K562 (cell line): ENCODE data around the gene KAZN. TPM values are rescaled to one million over a fixed set of nuclear protein-coding genes. Genes with fewer than 3 reads are reported as not detected.

Source experiments
- ATAC-seq: fragments of 200-7000 bp; cut with Tn5 transposase; 3 replicates; pipeline ENCODE4 v1.9.1; 2020; ENCODE audit warnings: moderate library complexity
- BruUV-seq: library from RNA; stranded (reverse); fragments of 400-500 nt; replicated peaks from 2 replicates; lab custom pipeline; 2021; lab: Mats Ljungman, UMichigan
- CTCF ChIA-PET: fragments of 300-600 bp; formaldehyde crosslinking; extraction: SDS; loops from one replicate; lab custom pipeline; 2021; ENCODE audit warnings: low intra/inter-chr PET ratio; lab: Yijun Ruan, JAX
- POLR2A ChIA-PET: fragments of 300-600, 350-650 bp; sonication (Branson Sonifier 250); formaldehyde crosslinking; extraction: SDS; loops from one replicate; lab custom pipeline; 2021; ENCODE audit warnings: antibody characterized with exemption, inconsistent platforms; lab: Yijun Ruan, JAX
- DNase-seq, 4 experiments: peaks; one replicate each; pipeline versions ENCODE4 v3.0.0 to v3.0.0-alpha.2; 2011 to 2018; ENCODE audit warnings: low spot score in 3 of 4, mixed read lengths in 3 of 4; ENCODE audit errors: extremely low read depth in 1 of 4
- FAIRE-seq: peaks from 2 replicates; lab custom pipeline; 2011; peaks lifted over from hg19 to GRCh38; lab: Jason Lieb, UNC
- H2AFZ ChIP-seq: 2 replicates; pipeline ENCODE4 v1.6.0; 2011; ENCODE audit warnings: low read depth, low read length, control low read depth, inconsistent platforms
- H3K27ac ChIP-seq: fragments of 200-600 bp; 3 replicates; pipeline ENCODE4 v1.8.0; 2011; ENCODE audit warnings: low read depth, mild to moderate bottlenecking, control low read depth, inconsistent platforms, low read length, moderate library complexity, mixed read lengths; ENCODE audit errors: extremely low read depth
- H3K27me3 ChIP-seq, 2 experiments: fragments of 300-600 bp in 1 of 2; 2 replicates in 1 of 2; 3 replicates in 1 of 2; pipeline versions ENCODE4 v1.6.0 to v1.8.0; 2011; ENCODE audit warnings: inconsistent platforms in 2 of 2, low read length in 2 of 2, mild to moderate bottlenecking in 1 of 2, mixed read lengths in 1 of 2, moderate library complexity in 1 of 2; ENCODE audit not compliant: control insufficient read depth in 2 of 2, insufficient read depth in 2 of 2
- H3K36me3 ChIP-seq: fragments of 300-600 bp; 3 replicates; pipeline ENCODE4 v1.8.0; 2011; ENCODE audit warnings: mild to moderate bottlenecking, low read length, inconsistent platforms; ENCODE audit not compliant: control insufficient read depth, insufficient read depth
- H3K4me1 ChIP-seq, 2 experiments: fragments of 200-600 bp in 1 of 2; replicated peaks in 1 of 2; 2 replicates in 1 of 2; 3 replicates in 1 of 2; pipeline versions ENCODE4 v1.5.1 to v1.8.0; 2011; ENCODE audit warnings: inconsistent platforms in 2 of 2, low read length in 2 of 2, mild to moderate bottlenecking in 1 of 2, mixed read lengths in 1 of 2, moderate library complexity in 1 of 2; ENCODE audit not compliant: control insufficient read depth in 2 of 2, insufficient read depth in 2 of 2
- H3K4me2 ChIP-seq: 2 replicates; pipeline ENCODE4 v1.6.1; 2011; ENCODE audit warnings: low read length, control low read depth, inconsistent platforms, mixed read lengths; ENCODE audit not compliant: insufficient read depth
- H3K4me3 ChIP-seq: fragments of 200-600 bp; sonication (generic), shearing (Covaris generic); 2 replicates; pipeline ENCODE4 v1.5.1; 2016; ENCODE audit warnings: control low read depth, inconsistent platforms
- H3K79me2 ChIP-seq: fragments of 200-600 bp; 3 replicates; pipeline ENCODE4 v1.8.0; 2011; ENCODE audit warnings: low read length, inconsistent platforms; ENCODE audit not compliant: control insufficient read depth, insufficient read depth
- H3K9ac ChIP-seq, 2 experiments: 2 replicates each; pipeline versions ENCODE4 v1.6.0 to v1.6.1; 2011; ENCODE audit warnings: low read depth in 2 of 2, low read length in 2 of 2, control low read depth in 1 of 2, inconsistent platforms in 1 of 2, mild to moderate bottlenecking in 1 of 2, mixed read lengths in 1 of 2; ENCODE audit not compliant: insufficient read depth in 1 of 2
- H3K9me1 ChIP-seq: one replicate; pipeline ENCODE4 v1.6.0; 2011; ENCODE audit warnings: inconsistent platforms, mild to moderate bottlenecking, low read length, moderate library complexity; ENCODE audit not compliant: control insufficient read depth, insufficient read depth
- H3K9me3 ChIP-seq: replicated peaks from 2 replicates; pipeline ENCODE4 v1.5.1; 2011; ENCODE audit warnings: low read depth, low read length, inconsistent platforms; ENCODE audit not compliant: control insufficient read depth, insufficient read depth
- H4K20me1 ChIP-seq: replicated peaks from 2 replicates; pipeline ENCODE4 v1.6.1; 2011; ENCODE audit warnings: low read length, inconsistent platforms, mixed read lengths; ENCODE audit not compliant: control insufficient read depth, insufficient read depth
- DEAF1 ChIP-seq: fragments of 450-650 bp; formaldehyde crosslinking; IDR thresholded peaks from 2 replicates; pipeline ENCODE4 v1.4.0; 2020; ENCODE audit warnings: mild to moderate bottlenecking, moderate library complexity
- GABPB2 ChIP-seq: fragments of 250-450 bp; sonication (Bioruptor Pico); conservative IDR thresholded peaks from 2 replicates; pipeline ENCODE4 v1.5.1; 2021; ENCODE audit warnings: mild to moderate bottlenecking
- HDAC2 ChIP-seq: fragments of 450-650 bp; IDR thresholded peaks from 2 replicates; pipeline ENCODE4 v1.6.1; 2016; ENCODE audit warnings: mild to moderate bottlenecking
- NCOA1 ChIP-seq: fragments of 450-650 bp; IDR thresholded peaks from 2 replicates; pipeline ENCODE4 v1.6.1; 2016; ENCODE audit warnings: low read depth
- NCOA2 ChIP-seq, 2 experiments: fragments of 450-650 bp; IDR thresholded peaks; 2 replicates each; pipeline ENCODE4 v1.6.1; 2018; ENCODE audit warnings: mild to moderate bottlenecking in 2 of 2, moderate library complexity in 1 of 2; ENCODE audit not compliant: partially characterized antibody in 2 of 2
- NONO ChIP-seq, 2 experiments: fragments of 200-400 bp in 1 of 2; fragments of 450-650 bp in 1 of 2; formaldehyde crosslinking in 1 of 2; IDR thresholded peaks; 2 replicates each; pipeline ENCODE4 v1.6.1; 2017; ENCODE audit warnings: low read depth in 2 of 2, mild to moderate bottlenecking in 2 of 2, moderate library complexity in 2 of 2, low read length in 1 of 2
- RNF219 ChIP-seq: fragments of 250-450 bp; sonication (Bioruptor Pico); IDR thresholded peaks from 2 replicates; pipeline ENCODE4 v1.5.0; 2022; ENCODE audit warnings: mild to moderate bottlenecking
- SLC30A9 ChIP-seq: fragments of 250-450 bp; sonication (Bioruptor Pico); IDR thresholded peaks from 2 replicates; pipeline ENCODE4 v1.8.0; 2022; ENCODE audit warnings: mild to moderate bottlenecking, moderate library complexity
- SOX6 ChIP-seq: fragments of 450-650 bp; IDR thresholded peaks from 2 replicates; pipeline ENCODE4 v1.6.1; 2014; ENCODE audit warnings: mild to moderate bottlenecking
- TAF9B ChIP-seq: fragments of 450-650 bp; IDR thresholded peaks from 2 replicates; pipeline ENCODE4 v1.6.1; 2018; ENCODE audit warnings: mild to moderate bottlenecking; ENCODE audit not compliant: partially characterized antibody
- WHSC1 ChIP-seq: IDR thresholded peaks from one replicate; pipeline ENCODE4 v1.6.1; 2012; ENCODE audit warnings: low read length, control low read depth, inconsistent platforms
- ZNF263 ChIP-seq: sonication (generic); formaldehyde crosslinking; IDR thresholded peaks from 2 replicates; pipeline ENCODE4 v1.8.0; 2022; ENCODE audit warnings: mild to moderate bottlenecking, missing genetic modification reagents, borderline replicate concordance
- ZNF512 ChIP-seq: IDR thresholded peaks from 2 replicates; pipeline ENCODE4 v1.6.1; 2016; ENCODE audit warnings: missing genetic modification characterization, missing compliant biosample characterization
- ZNF717 ChIP-seq: fragments of 250-450 bp; sonication (Bioruptor Pico); IDR thresholded peaks from 2 replicates; pipeline ENCODE4 v1.5.0; 2021
- WGBS: fragments of 100-300 bp; shearing (Covaris generic); methylation state at CpG from one replicate; pipeline ENCODE4 v1.1.6; 2016; ENCODE audit warnings: low coverage, mixed read lengths; ENCODE audit not compliant: insufficient coverage; ENCODE audit errors: missing lambda C conversion rate; 5-methylcytosine and 5-hydroxymethylcytosine counted together
- in situ Hi-C: fragments of 300-500 bp; cut with MboI; formaldehyde crosslinking; loops from 4 replicates; pipeline ENCODE4 v1.15.0; 2018; ENCODE audit warnings: inconsistent platforms, mixed read lengths
- intact Hi-C: fragments of 100-400 bp; cut with micrococcal nuclease; formaldehyde crosslinking; loops from 2 replicates; pipeline ENCODE4 v1.14.2; 2022
- polyA plus RNA-seq, 8 experiments: library from polyadenylated mRNA; depleted of rRNA in 4 of 8; stranded (reverse) in 5 of 8; unstranded in 3 of 8; fragments of >200 nt; fragmentation: Nextera tagmentation in 2 of 8; fragmentation: Illumina TruSeq in 1 of 8; extraction: Ambion mirVana in 2 of 8; extraction: Trizol in 1 of 8; gene quantifications; 2 replicates each; pipeline versions ENCODE4 v1.2.1 to v1.2.3, GENCODE V29; 2011 to 2014; ENCODE audit warnings: inconsistent platforms in 1 of 8, missing spikeins in 1 of 8
- total RNA-seq, 7 experiments: library from RNA; depleted of rRNA in 6 of 7; stranded (reverse); fragments of >200 nt in 6 of 7; fragmentation: Illumina TruSeq in 2 of 7; extraction: Trizol in 2 of 7; gene quantifications; 2 replicates each; pipeline versions ENCODE4 v1.2.1 to v1.2.3, GENCODE V29; 2011 to 2021; ENCODE audit warnings: low replicate concordance in 1 of 7

KAZN gene
- total and polyA plus RNA-seq, 9 of the 15 experiments (the other 6 are each of a cell fraction or from before 2014, with no cell fraction given), result 2.1 to 21.6 (median 5.4) TPM

GRCh38 chr1:14878124-14878523, 279.6 kb downstream of the KAZN start (continued):
- no peak for TF ChIP-seq DEAF1 (CRISPR knock-in tag)
- no peak for TF ChIP-seq ZNF512
- TF ChIP-seq WHSC1, result no peak
- no peak for TF ChIP-seq HDAC2
- TF ChIP-seq ZNF263, result no peak
- TF ChIP-seq SOX6, result no peak
- TF ChIP-seq ZNF717 (CRISPR knock-in tag), result no peak

GRCh38 chr1:14878951-14879350, 280.5 kb downstream of the KAZN start:
- H3K9ac ChIP-seq, result no peak overlapping the region
- no peaks in the 10 kb centered on the region for H4K20me1 ChIP-seq
- no TSS peak for BruUV-seq
- H2AFZ ChIP-seq, result no peak overlapping the region
- ChIA-PET CTCF (no interaction called here), POLR2A (interaction anchor here (0.6 kb wide), 1 partner anchor 37 kb away, joined by 3 read pairs; no protein-coding TSS in a partner anchor)
- no peaks in the 10 kb centered on the region for H3K79me2 ChIP-seq
- no peaks in the 10 kb centered on the region for H3K9me3 ChIP-seq
- H3K4me3 ChIP-seq, result no peak overlapping the region
- no peak for TF ChIP-seq NONO (IDR thresholded peaks at IDR 0.05; ENCODE audit: low read depth in 2 of 2, low read length in 1 of 2)
- TF ChIP-seq SLC30A9, result no peak
- no peak for TF ChIP-seq RNF219
- TF ChIP-seq GABPB2 (CRISPR knock-in tag), result no peak
- no peak for TF ChIP-seq NCOA1
- TF ChIP-seq TAF9B, result no peak
- TF ChIP-seq NCOA2 (IDR thresholded peaks at IDR 0.05; ENCODE audit: partially characterized antibody in 2 of 2), result no peak
- 42% methylated on average over 6 of the region's 6 CpGs for WGBS
- no peak overlapping the region for H3K4me2 ChIP-seq
- in situ Hi-C loops (no loop called here), intact Hi-C loops (no loop called here)
- no peaks in the 10 kb centered on the region for H3K9me1 ChIP-seq
- no peak for FAIRE-seq
- no peak for DNase-seq
- H3K27me3 ChIP-seq, result peaks cover 7 to 16% of the 10 kb centered on the region in 2 experiments; a peak in 3 of 5 replicates
- ATAC-seq, result no peak
- H3K27ac ChIP-seq, result no peak overlapping the region
- peaks cover 5 to 23% of the 10 kb centered on the region in 2 experiments for H3K4me1 ChIP-seq
- no peaks in the 10 kb centered on the region for H3K36me3 ChIP-seq
